HL-60 (cell line): Measurements from ENCODE around the gene AP2M1.

Experiments used
- DNase-seq, 2 experiments: peaks; one replicate each; pipeline ENCODE4 v3.0.0-alpha.2; 2010 to 2020; ENCODE audit warnings: low read depth in 1 of 2, low spot score in 1 of 2
- H3K27ac ChIP-seq: fragments of 250-450 bp; sonication (Bioruptor Pico); replicated peaks from 2 replicates; pipeline ENCODE4 v1.5.1; 2020; ENCODE audit warnings: mild to moderate bottlenecking, moderate library complexity
- H3K27me3 ChIP-seq: fragments of 250-450 bp; sonication (Bioruptor Pico); 2 replicates; pipeline ENCODE4 v1.5.1; 2021; ENCODE audit warnings: mild to moderate bottlenecking, moderate library complexity; ENCODE audit not compliant: insufficient read depth, poor library complexity, severe bottlenecking
- H3K4me3 ChIP-seq: replicated peaks from 2 replicates; pipeline ENCODE4 v1.5.1; 2011; ENCODE audit warnings: mild to moderate bottlenecking, control low read depth, low read length; ENCODE audit not compliant: insufficient read depth
- GABPA ChIP-seq: IDR thresholded peaks from 2 replicates; pipeline ENCODE4 v1.6.1; 2012; ENCODE audit warnings: low read depth
- POLR2AphosphoS5 ChIP-seq: IDR thresholded peaks from 2 replicates; pipeline ENCODE4 v1.6.1; 2012; ENCODE audit warnings: low read depth
- SPI1 ChIP-seq: IDR thresholded peaks from 2 replicates; pipeline ENCODE4 v1.6.1; 2012; ENCODE audit warnings: low read depth, mild to moderate bottlenecking, borderline replicate concordance
- long read RNA-seq: library from polyadenylated mRNA; unstranded; transcript quantifications from one replicate; pipeline ENCODE4 v2.0.0, GENCODE V29; 2020
- TF ChIP-seq, protein P1 (sequence below): IDR thresholded peaks from one replicate; pipeline ENCODE4 v1.5.1; 2011; ENCODE audit warnings: low read length, control low read depth, inconsistent platforms; ENCODE audit not compliant: insufficient read depth
- TF ChIP-seq, protein P2 (sequence below): IDR thresholded peaks from 2 replicates; pipeline ENCODE4 v1.6.1; 2012; ENCODE audit warnings: low read depth; ENCODE audit not compliant: insufficient replicate concordance

AP2M1 gene
- long read RNA-seq, transcript AP2M1-202 (11 exons, 2,091 nt), result major isoform, 288 of 950 reads
- long read RNA-seq, partial matches to known transcripts, result 33 of 950 reads
- long read RNA-seq, other reads (novel, unspliced or antisense), result 626 of 950 reads

DNA sequence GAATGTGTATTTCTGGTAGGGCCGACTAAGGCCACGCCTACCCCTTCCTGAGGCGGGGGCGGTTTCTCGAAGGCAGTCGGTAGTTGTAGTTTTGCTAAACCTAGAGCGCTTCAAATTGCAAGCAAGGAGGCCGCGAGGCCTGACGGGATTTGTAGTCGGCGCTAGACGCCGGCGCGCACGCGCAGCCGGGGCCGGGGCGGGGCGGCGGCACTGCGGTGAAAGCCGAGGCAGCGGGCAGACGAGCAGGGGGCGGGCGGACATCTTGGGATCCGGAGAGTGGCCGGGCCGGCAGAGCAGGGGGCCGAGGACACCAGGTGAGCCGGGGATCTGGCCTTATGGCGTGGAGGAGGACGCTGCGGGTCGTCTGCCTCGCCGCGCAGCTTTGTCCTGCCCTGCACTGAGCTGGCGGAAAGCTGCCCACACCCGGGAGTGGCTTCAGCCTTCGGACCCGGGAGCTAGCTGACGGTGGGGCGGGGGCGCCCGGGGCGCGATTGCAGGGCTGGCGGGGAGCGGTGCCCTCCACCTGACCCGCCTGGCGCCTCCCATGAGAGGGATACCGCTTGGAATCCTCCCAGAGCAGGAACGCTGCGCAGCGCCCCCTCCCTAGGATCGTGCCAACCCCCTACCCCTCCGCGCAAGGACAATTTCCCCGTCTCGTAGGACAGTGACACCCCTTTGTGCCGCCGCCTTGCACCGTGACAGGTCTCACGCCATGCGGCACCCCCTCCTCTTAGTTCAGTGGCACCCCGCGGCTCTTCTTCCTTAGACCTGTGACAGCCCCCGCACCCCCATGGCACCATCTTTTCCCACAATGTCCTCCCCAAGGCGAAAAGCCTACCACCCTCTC, at the start of gene AP2M1:
Gene AP2M1 (plus strand): TSS at position 210 of the 847 bp plus-strand sequence. CDS start 2,139 bp downstream, outside the sequence.
- DNase-seq, result peak; percentile 93 to 98
- Histone ChIP-seq H3K27ac (peak within 1 kb of the TSS; percentile 92), H3K27me3 (no peaks in the 10 kb centered on the region), H3K4me3 (peak within 1 kb of the TSS; percentile 80)
- peak; percentile 74 for TF ChIP-seq POLR2AphosphoS5
- TF ChIP-seq, protein P1, sequence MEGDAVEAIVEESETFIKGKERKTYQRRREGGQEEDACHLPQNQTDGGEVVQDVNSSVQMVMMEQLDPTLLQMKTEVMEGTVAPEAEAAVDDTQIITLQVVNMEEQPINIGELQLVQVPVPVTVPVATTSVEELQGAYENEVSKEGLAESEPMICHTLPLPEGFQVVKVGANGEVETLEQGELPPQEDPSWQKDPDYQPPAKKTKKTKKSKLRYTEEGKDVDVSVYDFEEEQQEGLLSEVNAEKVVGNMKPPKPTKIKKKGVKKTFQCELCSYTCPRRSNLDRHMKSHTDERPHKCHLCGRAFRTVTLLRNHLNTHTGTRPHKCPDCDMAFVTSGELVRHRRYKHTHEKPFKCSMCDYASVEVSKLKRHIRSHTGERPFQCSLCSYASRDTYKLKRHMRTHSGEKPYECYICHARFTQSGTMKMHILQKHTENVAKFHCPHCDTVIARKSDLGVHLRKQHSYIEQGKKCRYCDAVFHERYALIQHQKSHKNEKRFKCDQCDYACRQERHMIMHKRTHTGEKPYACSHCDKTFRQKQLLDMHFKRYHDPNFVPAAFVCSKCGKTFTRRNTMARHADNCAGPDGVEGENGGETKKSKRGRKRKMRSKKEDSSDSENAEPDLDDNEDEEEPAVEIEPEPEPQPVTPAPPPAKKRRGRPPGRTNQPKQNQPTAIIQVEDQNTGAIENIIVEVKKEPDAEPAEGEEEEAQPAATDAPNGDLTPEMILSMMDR, result no peak

GRCh38 chr3:184126006-184126405, 48.6 kb upstream of the AP2M1 start:
- Histone ChIP-seq H3K27me3 (no peaks in the 10 kb centered on the region), H3K27ac (no peak overlapping the region), H3K4me3 (no peak overlapping the region)
- TF ChIP-seq POLR2AphosphoS5 (no peak), SPI1 (no peak), GABPA (no peak)
- TF ChIP-seq, protein P2, sequence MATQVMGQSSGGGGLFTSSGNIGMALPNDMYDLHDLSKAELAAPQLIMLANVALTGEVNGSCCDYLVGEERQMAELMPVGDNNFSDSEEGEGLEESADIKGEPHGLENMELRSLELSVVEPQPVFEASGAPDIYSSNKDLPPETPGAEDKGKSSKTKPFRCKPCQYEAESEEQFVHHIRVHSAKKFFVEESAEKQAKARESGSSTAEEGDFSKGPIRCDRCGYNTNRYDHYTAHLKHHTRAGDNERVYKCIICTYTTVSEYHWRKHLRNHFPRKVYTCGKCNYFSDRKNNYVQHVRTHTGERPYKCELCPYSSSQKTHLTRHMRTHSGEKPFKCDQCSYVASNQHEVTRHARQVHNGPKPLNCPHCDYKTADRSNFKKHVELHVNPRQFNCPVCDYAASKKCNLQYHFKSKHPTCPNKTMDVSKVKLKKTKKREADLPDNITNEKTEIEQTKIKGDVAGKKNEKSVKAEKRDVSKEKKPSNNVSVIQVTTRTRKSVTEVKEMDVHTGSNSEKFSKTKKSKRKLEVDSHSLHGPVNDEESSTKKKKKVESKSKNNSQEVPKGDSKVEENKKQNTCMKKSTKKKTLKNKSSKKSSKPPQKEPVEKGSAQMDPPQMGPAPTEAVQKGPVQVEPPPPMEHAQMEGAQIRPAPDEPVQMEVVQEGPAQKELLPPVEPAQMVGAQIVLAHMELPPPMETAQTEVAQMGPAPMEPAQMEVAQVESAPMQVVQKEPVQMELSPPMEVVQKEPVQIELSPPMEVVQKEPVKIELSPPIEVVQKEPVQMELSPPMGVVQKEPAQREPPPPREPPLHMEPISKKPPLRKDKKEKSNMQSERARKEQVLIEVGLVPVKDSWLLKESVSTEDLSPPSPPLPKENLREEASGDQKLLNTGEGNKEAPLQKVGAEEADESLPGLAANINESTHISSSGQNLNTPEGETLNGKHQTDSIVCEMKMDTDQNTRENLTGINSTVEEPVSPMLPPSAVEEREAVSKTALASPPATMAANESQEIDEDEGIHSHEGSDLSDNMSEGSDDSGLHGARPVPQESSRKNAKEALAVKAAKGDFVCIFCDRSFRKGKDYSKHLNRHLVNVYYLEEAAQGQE, result no peak
- TF ChIP-seq, protein P1, result no peak
- no peak for DNase-seq

GRCh38 chr3:184129012-184129411, 45.6 kb upstream of the AP2M1 start:
- Histone ChIP-seq H3K27ac (no peak overlapping the region), H3K27me3 (no peaks in the 10 kb centered on the region), H3K4me3 (no peak overlapping the region)
- peak in 1 of 2 experiments; percentile 31 for DNase-seq
- TF ChIP-seq POLR2AphosphoS5 (no peak), SPI1 (no peak), GABPA (no peak)
- TF ChIP-seq, protein P1, result no peak
- TF ChIP-seq, protein P2, result no peak
